OCI-LY1 (cell line): Measurements from ENCODE around the gene FYCO1.

ENCODE experiments used
- H2AFZ ChIP-seq: fragments of 200-600 bp; sonication (generic), shearing (Covaris generic); 2 replicates; pipeline ENCODE4 v1.6.0; 2014; ENCODE audit warnings: antibody characterized with exemption, mild to moderate bottlenecking, low read length
- H3F3A ChIP-seq: fragments of 200-600 bp; sonication (generic), shearing (Covaris generic); 2 replicates; pipeline ENCODE4 v1.6.0; 2014; ENCODE audit warnings: mild to moderate bottlenecking, antibody characterized with exemption, low read length, moderate library complexity; ENCODE audit not compliant: insufficient read depth
- H3K27ac ChIP-seq: fragments of 200-600 bp; sonication (generic); 2 replicates; pipeline ENCODE4 v1.5.1; 2014; ENCODE audit warnings: low read length, mixed run types, mild to moderate bottlenecking, low read depth; ENCODE audit not compliant: poor library complexity, severe bottlenecking
- H3K27me3 ChIP-seq: fragments of 200-600 bp; sonication (generic); 2 replicates; pipeline ENCODE4 v1.6.0; 2014; ENCODE audit warnings: antibody characterized with exemption, mild to moderate bottlenecking, low read length, moderate library complexity; ENCODE audit not compliant: insufficient read depth
- H3K36me3 ChIP-seq: fragments of 200-600 bp; sonication (generic); 2 replicates; pipeline ENCODE4 v1.6.1; 2014; ENCODE audit warnings: mild to moderate bottlenecking, antibody characterized with exemption, low read length, moderate library complexity, mixed read lengths; ENCODE audit not compliant: insufficient read depth
- H3K4me1 ChIP-seq: fragments of 200-600 bp; sonication (generic); 2 replicates; pipeline ENCODE4 v1.5.1; 2014; ENCODE audit warnings: mild to moderate bottlenecking, low read length, moderate library complexity; ENCODE audit not compliant: insufficient read depth, severe bottlenecking
- H3K4me2 ChIP-seq: fragments of 200-600 bp; sonication (generic), shearing (Covaris generic); 2 replicates; pipeline ENCODE4 v1.6.1; 2014; ENCODE audit warnings: low read length
- H3K4me3 ChIP-seq: fragments of 200-600 bp; sonication (generic); 2 replicates; pipeline ENCODE4 v1.5.1; 2014; ENCODE audit warnings: low read length, low read depth, mild to moderate bottlenecking, mixed read lengths; ENCODE audit not compliant: poor library complexity, severe bottlenecking
- H3K79me2 ChIP-seq: fragments of 200-600 bp; shearing (Covaris generic); 2 replicates; pipeline ENCODE4 v1.6.1; 2016; ENCODE audit warnings: mixed run types, low read length, mixed read lengths; ENCODE audit not compliant: insufficient read depth
- H3K9ac ChIP-seq: fragments of 200-600 bp; sonication (generic), shearing (Covaris generic); 2 replicates; pipeline ENCODE4 v1.6.1; 2014; ENCODE audit warnings: mild to moderate bottlenecking, low read length, mixed read lengths
- H3K9me2 ChIP-seq: fragments of 200-600 bp; sonication (generic), shearing (Covaris generic); 2 replicates; pipeline ENCODE4 v1.6.1; 2014; ENCODE audit warnings: low read depth, mild to moderate bottlenecking, low read length, mixed read lengths
- H3K9me3 ChIP-seq: fragments of 200-600 bp; shearing (Covaris generic); 2 replicates; pipeline ENCODE4 v1.6.1; 2014; ENCODE audit warnings: low read length, mixed read lengths
- H4K20me1 ChIP-seq: fragments of 200-600 bp; sonication (generic), shearing (Covaris generic); 2 replicates; pipeline ENCODE4 v1.6.0; 2016; ENCODE audit warnings: mild to moderate bottlenecking, low read length; ENCODE audit not compliant: insufficient read depth
- CTCF ChIP-seq: fragments of 200-600 bp; sonication (generic), shearing (Covaris generic); IDR thresholded peaks from 2 replicates; pipeline ENCODE4 v1.5.1; 2017; ENCODE audit warnings: mild to moderate bottlenecking, antibody characterized with exemption, low read length, moderate library complexity, mixed read lengths
- EZH2 ChIP-seq: fragments of 200-600 bp; sonication (generic), shearing (Covaris generic); IDR thresholded peaks from 2 replicates; pipeline ENCODE4 v1.8.0; 2017; ENCODE audit warnings: borderline replicate concordance, mixed run types, mild to moderate bottlenecking, antibody characterized with exemption, low read length, moderate library complexity, mixed read lengths

The FYCO1 gene

GRCh38 chr3:45976191-45977091 lies 19.2 kb downstream of the FYCO1 start:
- H4K20me1 ChIP-seq: no peaks in the 10 kb centered on the region
- peaks cover 32% of the 10 kb centered on the region for H3K4me1 ChIP-seq
- no peak overlapping the region for H3K27ac ChIP-seq
- peaks cover 88% of the 10 kb centered on the region for H3K36me3 ChIP-seq
- no peak overlapping the region for H2AFZ ChIP-seq
- H3K4me3 ChIP-seq: no peak overlapping the region
- H3K79me2 ChIP-seq: no peaks in the 10 kb centered on the region
- H3K9ac ChIP-seq: no peak overlapping the region
- no peaks in the 10 kb centered on the region for H3F3A ChIP-seq
- H3K27me3 ChIP-seq: no peaks in the 10 kb centered on the region
- no peaks in the 10 kb centered on the region for H3K9me2 ChIP-seq
- H3K4me2 ChIP-seq: no peak overlapping the region
- TF ChIP-seq CTCF (no peak), EZH2 (no peak)
- no peaks in the 10 kb centered on the region for H3K9me3 ChIP-seq

GRCh38 chr3:45975686-45976085 lies 19.9 kb downstream of the FYCO1 start:
- H3K4me1 ChIP-seq: peaks cover 32% of the 10 kb centered on the region
- H3K36me3 ChIP-seq: peaks cover 86% of the 10 kb centered on the region
- no peak overlapping the region for H3K4me2 ChIP-seq

GRCh38 chr3:45974686-45975085 lies 20.9 kb downstream of the FYCO1 start:
- TF ChIP-seq EZH2 (no peak), CTCF (no peak)
- Histone ChIP-seq H3K9me3 (no peaks in the 10 kb centered on the region), H3K79me2 (no peaks in the 10 kb centered on the region), H3K36me3 (peaks cover 85% of the 10 kb centered on the region), H3K4me3 (no peak overlapping the region), H2AFZ (no peak overlapping the region), H3K9me2 (no peaks in the 10 kb centered on the region), H3K4me2 (no peak overlapping the region), H3K4me1 (peaks cover 32% of the 10 kb centered on the region), H3K27ac (no peak overlapping the region), H3F3A (no peaks in the 10 kb centered on the region), H3K27me3 (no peaks in the 10 kb centered on the region), H4K20me1 (no peaks in the 10 kb centered on the region), H3K9ac (no peak overlapping the region)

More at GRCh38 chr3:45975686-45976085, 19.9 kb downstream of the FYCO1 start:
- Histone ChIP-seq H3K4me3 (no peak overlapping the region), H4K20me1 (no peaks in the 10 kb centered on the region), H3K79me2 (no peaks in the 10 kb centered on the region), H3F3A (no peaks in the 10 kb centered on the region), H3K9me2 (no peaks in the 10 kb centered on the region), H3K27me3 (no peaks in the 10 kb centered on the region), H3K27ac (no peak overlapping the region), H3K9me3 (no peaks in the 10 kb centered on the region), H2AFZ (no peak overlapping the region), H3K9ac (no peak overlapping the region)
- no peak for TF ChIP-seq CTCF
- TF ChIP-seq EZH2: no peak
